Measurements from ENCODE around the gene MLEC. TPM values are rescaled to one million over a fixed set of nuclear protein-coding genes. Genes with fewer than 3 reads are reported as not detected.

MLEC gene, protein sequence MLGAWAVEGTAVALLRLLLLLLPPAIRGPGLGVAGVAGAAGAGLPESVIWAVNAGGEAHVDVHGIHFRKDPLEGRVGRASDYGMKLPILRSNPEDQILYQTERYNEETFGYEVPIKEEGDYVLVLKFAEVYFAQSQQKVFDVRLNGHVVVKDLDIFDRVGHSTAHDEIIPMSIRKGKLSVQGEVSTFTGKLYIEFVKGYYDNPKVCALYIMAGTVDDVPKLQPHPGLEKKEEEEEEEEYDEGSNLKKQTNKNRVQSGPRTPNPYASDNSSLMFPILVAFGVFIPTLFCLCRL
- total RNA-seq (2022), result 268 and 290 TPM in 2 replicates
- Bru-seq, nascent RNA, result percentile 95 among the genes with signal in this experiment
- percentile 99 among the genes with signal in this experiment for BruChase-seq, experiment 1, labeled RNA remaining after a 6-hour chase
- percentile 99 among the genes with signal in this experiment for BruChase-seq, experiment 2, labeled RNA remaining after a 2-hour chase
- long read RNA-seq, full-length matches to known transcripts, result 59 of 147 reads
- long read RNA-seq, partial matches to known transcripts, result 0 of 147 reads
- long read RNA-seq, other reads (novel, unspliced or antisense), result 88 of 147 reads

- no peaks in the 10 kb centered on the region for H3K9me3 Mint-ChIP-seq (ENCODE audit: low read depth, unreplicated experiment)
- peak within 1 kb of the TSS; percentile 85 for H3K27ac Mint-ChIP-seq (ENCODE audit: unreplicated experiment)
- no peaks in the 10 kb centered on the region for H3K27me3 Mint-ChIP-seq (ENCODE audit: unreplicated experiment)
- peaks cover 38% of the 10 kb centered on the region for H3K36me3 Mint-ChIP-seq (ENCODE audit: insufficient read depth, unreplicated experiment)
- H3K4me3 Mint-ChIP-seq (ENCODE audit: low read depth, unreplicated experiment), result peak within 1 kb of the TSS; percentile 91
- peak; percentile 99 for DNase-seq
- CTCF ChIA-PET, result interaction anchor here (0.5 to 1.4 kb wide), 6 partner anchors 8 to 352 kb away, joined by 3 to 11 read pairs (median 3); partner anchors contain the start of gene CABP1
- TF ChIP-seq CTCF (IDR thresholded peaks at IDR 0.05; ENCODE audit: unreplicated experiment), result no peak
- H3K4me1 Mint-ChIP-seq (ENCODE audit: low read depth, unreplicated experiment), result peaks cover 27% of the 10 kb centered on the region
- BruUV-seq (replicated peaks), result no TSS peak
- intact Hi-C loops (cut with micrococcal nuclease; ENCODE audit: unreplicated experiment), result no loop called here
These were observed at the start of gene MLEC for GRCh38 chr12:120686690-120687577. TSS of gene MLEC (plus strand) at chr12:120687149. CDS start at chr12:120687297, 148 bp downstream.

- Mint-ChIP-seq H3K27ac (ENCODE audit: unreplicated experiment) (no peak within 1 kb of the TSS), H3K36me3 (ENCODE audit: insufficient read depth, unreplicated experiment) (peaks cover 6% of the 10 kb centered on the region), H3K4me3 (ENCODE audit: low read depth, unreplicated experiment) (peak within 1 kb of the TSS; percentile 71), H3K4me1 (ENCODE audit: low read depth, unreplicated experiment) (peaks cover 13% of the 10 kb centered on the region), H3K27me3 (ENCODE audit: unreplicated experiment) (peaks cover 41% of the 10 kb centered on the region), H3K9me3 (ENCODE audit: low read depth, unreplicated experiment) (no peaks in the 10 kb centered on the region)
- intact Hi-C loops (cut with micrococcal nuclease; ENCODE audit: unreplicated experiment), result no loop called here
- TF ChIP-seq CTCF (IDR thresholded peaks at IDR 0.05; ENCODE audit: unreplicated experiment), result peak; percentile 66
- CTCF ChIA-PET, result interaction anchor here (0.6 to 1.3 kb wide), 5 partner anchors 9 to 55 kb away, joined by 3 to 4 read pairs (median 3); partner anchors contain the start of gene MLEC
- DNase-seq, result peak; percentile 77
- no TSS peak for BruUV-seq (replicated peaks)
These were observed 46.9 kb upstream of the MLEC start, which contains the start of gene CABP1 for GRCh38 chr12:120639771-120640721. TSS of gene CABP1 (plus strand) at chr12:120640626. CDS start at chr12:120640686, 60 bp downstream.

GRCh38 chr12:120640861-120641833 lies 45.8 kb upstream of the MLEC start:
- Mint-ChIP-seq H3K9me3 (ENCODE audit: low read depth, unreplicated experiment) (no peaks in the 10 kb centered on the region), H3K36me3 (ENCODE audit: insufficient read depth, unreplicated experiment) (peaks cover 6% of the 10 kb centered on the region), H3K27ac (ENCODE audit: unreplicated experiment) (no peak overlapping the region), H3K27me3 (ENCODE audit: unreplicated experiment) (peaks cover 52% of the 10 kb centered on the region), H3K4me1 (ENCODE audit: low read depth, unreplicated experiment) (peaks cover 13% of the 10 kb centered on the region), H3K4me3 (ENCODE audit: low read depth, unreplicated experiment) (peak overlapping the region; percentile 71)
- peak; percentile 76 for DNase-seq
- intact Hi-C loops (cut with micrococcal nuclease; ENCODE audit: unreplicated experiment), result no loop called here
- no peak for TF ChIP-seq CTCF (IDR thresholded peaks at IDR 0.05; ENCODE audit: unreplicated experiment)
- CTCF ChIA-PET, result interaction anchor here (0.6 to 2.0 kb wide), 6 partner anchors 8 to 441 kb away, joined by 3 to 8 read pairs (median 4); partner anchors contain the start of genes MLEC and POP5
- no TSS peak for BruUV-seq (replicated peaks)
